Fibroblast of skin of left biceps (primary cell): ENCODE measurements around the gene TAF7L.
A peak's percentile ranks its signal among the peaks of the same experiment; 100 is the strongest.

Experiments used
- DNase-seq, 2 experiments: peaks; one replicate each; pipeline ENCODE4 v3.0.0-alpha.2; 2013; ENCODE audit warnings: low read depth in 2 of 2

TAF7L gene

GRCh38 chrX:101220662-101221260 lies 70.4 kb downstream of the TAF7L start:
- no peak for DNase-seq

GRCh38 chrX:101219864-101220346 lies 71.2 kb downstream of the TAF7L start:
- DNase-seq: peak in 1 of 2 experiments; percentile 30

- no peak for DNase-seq
Observed at GRCh38 chrX:101219116-101219863, 71.8 kb downstream of the TAF7L start, which contains the start of gene DRP2. Gene DRP2, plus strand, starts transcription at chrX:101219786. Its CDS starts 11,862 bp downstream, at chrX:101231648.
